RWPE2 (cell line): Measurements from ENCODE around the gene SMIM10.
"Not testable (repeated sequence)": the region's sequence is repeated elsewhere in the genome, so short reads cannot be mapped to it uniquely, and the experiment has no call there.

Experiments used
- ATAC-seq: fragments of 200-7000 bp; cut with Tn5 transposase; 3 replicates; pipeline ENCODE4 v1.9.1; 2021; ENCODE audit warnings: low read depth
- DNase-seq: peaks from one replicate; pipeline ENCODE4 v3.0.0-alpha.2; 2020; ENCODE audit warnings: low spot score
- H3K27ac ChIP-seq: fragments of 450-650 bp; 2 replicates; pipeline ENCODE4 v1.5.1; 2017; ENCODE audit warnings: mild to moderate bottlenecking; ENCODE audit not compliant: poor library complexity, severe bottlenecking
- H3K27me3 ChIP-seq: fragments of 250-450 bp; sonication (Bioruptor Pico); 2 replicates; pipeline ENCODE4 v1.5.1; 2021; ENCODE audit warnings: mild to moderate bottlenecking, moderate library complexity; ENCODE audit not compliant: insufficient read depth, poor library complexity, severe bottlenecking
- H3K36me3 ChIP-seq: fragments of 250-450 bp; sonication (Bioruptor Pico); 2 replicates; pipeline ENCODE4 v1.5.1; 2020; ENCODE audit warnings: low read depth, mild to moderate bottlenecking, moderate library complexity
- H3K4me1 ChIP-seq: fragments of 250-450 bp; sonication (Bioruptor Pico); 2 replicates; pipeline ENCODE4 v1.5.1; 2021; ENCODE audit warnings: mild to moderate bottlenecking, moderate library complexity; ENCODE audit not compliant: insufficient read depth, poor library complexity, severe bottlenecking
- H3K4me3 ChIP-seq: fragments of 250-450 bp; sonication (Bioruptor Pico); 2 replicates; pipeline ENCODE4 v1.5.1; 2021; ENCODE audit warnings: mild to moderate bottlenecking, moderate library complexity; ENCODE audit not compliant: severe bottlenecking
- H3K9me3 ChIP-seq: fragments of 250-450 bp; sonication (Bioruptor Pico); 2 replicates; pipeline ENCODE4 v1.5.1; 2021; ENCODE audit warnings: mild to moderate bottlenecking, moderate library complexity; ENCODE audit not compliant: severe bottlenecking

Gene SMIM10

GRCh38 chrX:135041149-135042123, 50.6 kb downstream of the SMIM10 start:
- H3K27me3 ChIP-seq = not testable (repeated sequence)

More at GRCh38 chrX:135041149-135042123, 50.6 kb downstream of the SMIM10 start:
- H3K4me1 ChIP-seq, H3K9me3 ChIP-seq, H3K36me3 ChIP-seq, ATAC-seq, H3K4me3 ChIP-seq, H3K27ac ChIP-seq, DNase-seq: not testable (repeated sequence)
